Mesenchymal stem cell (in vitro differentiated cells and primary cell): ENCODE measurements around the gene GJC2.
A peak's percentile ranks its signal among the peaks of the same experiment; 100 is the strongest.

Experiments used
- DNase-seq: peaks from one replicate; pipeline ENCODE4 v3.0.0-alpha.2; 2013
- H2AFZ ChIP-seq: one replicate; pipeline ENCODE4 v1.6.1; 2013; ENCODE audit warnings: low read depth, mild to moderate bottlenecking, control low read depth, inconsistent platforms, low read length, moderate library complexity
- H2AK5ac ChIP-seq: 2 replicates; pipeline ENCODE4 v1.6.1; 2013; ENCODE audit warnings: low read length, moderate library complexity, mild to moderate bottlenecking, inconsistent platforms; ENCODE audit not compliant: severe bottlenecking
- H2BK120ac ChIP-seq: one replicate; pipeline ENCODE4 v1.6.1; 2013; ENCODE audit warnings: low read depth, mild to moderate bottlenecking, inconsistent platforms, low read length, moderate library complexity
- H2BK12ac ChIP-seq, 2 experiments: one replicate each; pipeline ENCODE4 v1.6.1; 2013; ENCODE audit warnings: inconsistent platforms in 2 of 2, low read length in 2 of 2, mild to moderate bottlenecking in 2 of 2, moderate library complexity in 2 of 2, control low read depth in 1 of 2
- H2BK15ac ChIP-seq: one replicate; pipeline ENCODE4 v1.6.1; 2013; ENCODE audit warnings: mild to moderate bottlenecking, low read depth, inconsistent platforms; ENCODE audit not compliant: poor library complexity, severe bottlenecking
- H2BK5ac ChIP-seq: 2 replicates; pipeline ENCODE4 v1.6.1; 2013; ENCODE audit warnings: low read depth, mild to moderate bottlenecking, low read length, control low read depth, inconsistent platforms; ENCODE audit not compliant: poor library complexity, severe bottlenecking
- H3K14ac ChIP-seq, 2 experiments: one replicate each; pipeline ENCODE4 v1.6.1; 2013; ENCODE audit warnings: inconsistent platforms in 2 of 2, low read length in 2 of 2, control low read depth in 1 of 2, mild to moderate bottlenecking in 1 of 2, moderate library complexity in 1 of 2
- H3K18ac ChIP-seq, 2 experiments: one replicate each; pipeline ENCODE4 v1.6.1; 2013; ENCODE audit warnings: inconsistent platforms in 2 of 2, low read length in 2 of 2, control low read depth in 1 of 2, low read depth in 1 of 2, mild to moderate bottlenecking in 1 of 2
- H3K23ac ChIP-seq, 2 experiments: one replicate each; pipeline ENCODE4 v1.6.1; 2013; ENCODE audit warnings: inconsistent platforms in 2 of 2, low read length in 2 of 2, mild to moderate bottlenecking in 2 of 2, moderate library complexity in 2 of 2, control low read depth in 1 of 2
- H3K27ac ChIP-seq: 2 replicates; pipeline ENCODE4 v1.5.1; 2013; ENCODE audit warnings: mild to moderate bottlenecking, moderate library complexity, low read length, control low read depth, inconsistent platforms; ENCODE audit not compliant: poor library complexity, severe bottlenecking
- H3K27me3 ChIP-seq, 2 experiments: 2 replicates each; pipeline versions ENCODE4 v1.6.1 to v1.7.0; 2013; ENCODE audit warnings: low read length in 2 of 2, mild to moderate bottlenecking in 2 of 2, moderate library complexity in 2 of 2, control low read depth in 1 of 2, inconsistent platforms in 1 of 2; ENCODE audit not compliant: control insufficient read depth in 1 of 2, insufficient read depth in 1 of 2
- H3K36me3 ChIP-seq, 2 experiments: 2 replicates each; pipeline versions ENCODE4 v1.6.1 to v1.7.0; 2013; ENCODE audit warnings: low read length in 2 of 2, control low read depth in 1 of 2, inconsistent platforms in 1 of 2, low read depth in 1 of 2, mild to moderate bottlenecking in 1 of 2; ENCODE audit not compliant: insufficient read depth in 2 of 2, control insufficient read depth in 1 of 2
- H3K4ac ChIP-seq, 2 experiments: one replicate each; pipeline ENCODE4 v1.6.1; 2013; ENCODE audit warnings: inconsistent platforms in 2 of 2, low read length in 2 of 2, mild to moderate bottlenecking in 2 of 2, moderate library complexity in 2 of 2, control low read depth in 1 of 2, low read depth in 1 of 2
- H3K4me1 ChIP-seq: 2 replicates; pipeline ENCODE4 v1.6.1; 2013; ENCODE audit warnings: low read depth, low read length, control low read depth; ENCODE audit not compliant: control insufficient read depth, insufficient read depth
- H3K4me2 ChIP-seq: 2 replicates; pipeline ENCODE4 v1.6.1; 2013; ENCODE audit warnings: low read length, mild to moderate bottlenecking, inconsistent platforms; ENCODE audit not compliant: poor library complexity, severe bottlenecking
- H3K4me3 ChIP-seq, 2 experiments: 2 replicates each; pipeline versions ENCODE4 v1.5.1 to v1.7.0; 2013; ENCODE audit warnings: low read length in 2 of 2, mild to moderate bottlenecking in 2 of 2, control low read depth in 1 of 2, low read depth in 1 of 2; ENCODE audit not compliant: insufficient read depth in 1 of 2
- H3K79me1 ChIP-seq: replicated peaks from 2 replicates; pipeline ENCODE4 v1.6.1; 2013; ENCODE audit warnings: mild to moderate bottlenecking, control low read depth, low read length, inconsistent platforms; ENCODE audit not compliant: poor library complexity, severe bottlenecking
- H3K9ac ChIP-seq: 2 replicates; pipeline ENCODE4 v1.7.0; 2013; ENCODE audit warnings: mild to moderate bottlenecking, low read length, moderate library complexity
- H3K9me3 ChIP-seq: 2 replicates; pipeline ENCODE4 v1.7.0; 2013; ENCODE audit warnings: mild to moderate bottlenecking, low read length; ENCODE audit not compliant: control insufficient read depth
- H4K8ac ChIP-seq: one replicate; pipeline ENCODE4 v1.6.1; 2013; ENCODE audit warnings: inconsistent platforms, mild to moderate bottlenecking, low read length, moderate library complexity
- H4K91ac ChIP-seq: one replicate; pipeline ENCODE4 v1.6.1; 2013; ENCODE audit warnings: mild to moderate bottlenecking, low read length, inconsistent platforms
- WGBS: methylation state at CpG from one replicate; pipeline ENCODE4 v1.1.7; 2013; ENCODE audit warnings: mixed read lengths; 5-methylcytosine and 5-hydroxymethylcytosine counted together

Gene GJC2

DNA sequence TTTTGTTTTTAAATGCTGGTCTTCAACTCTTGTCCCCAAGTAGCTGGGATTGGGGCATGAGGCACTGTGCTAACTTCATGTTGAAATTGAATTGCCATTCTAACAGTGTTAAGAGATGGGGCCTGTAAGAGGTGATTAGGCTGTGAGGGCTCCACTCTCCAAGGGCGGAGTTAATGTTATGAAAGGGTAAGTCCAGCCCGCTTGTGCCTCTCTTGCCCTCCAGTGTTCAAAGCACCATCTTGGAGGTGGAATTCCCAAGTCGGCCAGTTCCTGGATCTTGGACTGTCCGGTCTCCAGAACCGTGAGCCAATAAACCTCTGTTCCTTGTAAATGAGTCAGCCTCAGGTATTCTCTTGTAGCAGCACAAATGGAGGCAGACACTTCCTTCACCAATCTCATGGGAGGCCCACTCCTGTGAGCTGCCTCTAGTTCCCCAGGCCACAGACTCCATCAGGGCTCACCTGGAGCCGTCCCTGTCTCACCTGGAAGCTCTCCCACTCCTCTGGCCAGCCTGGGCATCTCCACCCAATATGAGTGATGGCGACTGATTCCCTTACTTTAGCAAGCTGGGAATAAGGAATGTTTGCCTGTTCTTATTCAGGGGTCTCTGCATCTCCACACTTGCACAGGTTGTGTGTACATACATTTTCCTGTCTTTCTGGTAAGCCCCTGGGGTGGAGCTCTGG is 31.4 kb downstream of the GJC2 start:
- Histone ChIP-seq H3K4me3 (no peak overlapping the region), H3K9me3 (no peaks in the 10 kb centered on the region), H3K4me1 (no peaks in the 10 kb centered on the region), H2AFZ (no peak overlapping the region), H3K18ac (no peak overlapping the region), H2BK12ac (peak overlapping the region in 1 of 2 experiments; percentile 47), H3K14ac (no peak overlapping the region), H3K36me3 (peaks cover 0 to 27% of the 10 kb centered on the region in 2 experiments), H3K79me1 (peaks cover 17% of the 10 kb centered on the region), H3K4me2 (no peak overlapping the region), H3K27me3 (no peaks in the 10 kb centered on the region), H3K23ac (no peak overlapping the region), H3K9ac (no peak overlapping the region), H4K91ac (no peak overlapping the region), H3K27ac (no peak overlapping the region), H2BK120ac (no peak overlapping the region), H3K4ac (no peak overlapping the region), H4K8ac (no peak overlapping the region), H2AK5ac (no peak overlapping the region), H2BK15ac (no peak overlapping the region), H2BK5ac (no peak overlapping the region)
- DNase-seq: no peak
- WGBS: 95% methylated on average over 7 of the region's 7 CpGs

- Histone ChIP-seq H3K4me2 (no peak overlapping the region), H3K27ac (no peak overlapping the region), H2BK15ac (no peak overlapping the region), H2AFZ (no peak overlapping the region), H2BK12ac (no peak overlapping the region), H3K36me3 (peaks cover 0 to 22% of the 10 kb centered on the region in 2 experiments), H3K9me3 (no peaks in the 10 kb centered on the region), H2BK5ac (no peak overlapping the region), H3K14ac (no peak overlapping the region), H3K4me1 (no peaks in the 10 kb centered on the region), H4K91ac (no peak overlapping the region), H3K18ac (no peak overlapping the region), H3K27me3 (no peaks in the 10 kb centered on the region), H3K23ac (no peak overlapping the region), H3K4me3 (no peak overlapping the region), H3K4ac (no peak overlapping the region), H3K9ac (no peak overlapping the region), H2BK120ac (no peak overlapping the region), H2AK5ac (no peak overlapping the region), H3K79me1 (peaks cover 13% of the 10 kb centered on the region), H4K8ac (no peak overlapping the region)
- DNase-seq: no peak
- 90% methylated on average over 9 of the region's 9 CpGs for WGBS
These were observed 31.9 kb downstream of the GJC2 start for GRCh38 chr1:228181645-228182034.

DNA sequence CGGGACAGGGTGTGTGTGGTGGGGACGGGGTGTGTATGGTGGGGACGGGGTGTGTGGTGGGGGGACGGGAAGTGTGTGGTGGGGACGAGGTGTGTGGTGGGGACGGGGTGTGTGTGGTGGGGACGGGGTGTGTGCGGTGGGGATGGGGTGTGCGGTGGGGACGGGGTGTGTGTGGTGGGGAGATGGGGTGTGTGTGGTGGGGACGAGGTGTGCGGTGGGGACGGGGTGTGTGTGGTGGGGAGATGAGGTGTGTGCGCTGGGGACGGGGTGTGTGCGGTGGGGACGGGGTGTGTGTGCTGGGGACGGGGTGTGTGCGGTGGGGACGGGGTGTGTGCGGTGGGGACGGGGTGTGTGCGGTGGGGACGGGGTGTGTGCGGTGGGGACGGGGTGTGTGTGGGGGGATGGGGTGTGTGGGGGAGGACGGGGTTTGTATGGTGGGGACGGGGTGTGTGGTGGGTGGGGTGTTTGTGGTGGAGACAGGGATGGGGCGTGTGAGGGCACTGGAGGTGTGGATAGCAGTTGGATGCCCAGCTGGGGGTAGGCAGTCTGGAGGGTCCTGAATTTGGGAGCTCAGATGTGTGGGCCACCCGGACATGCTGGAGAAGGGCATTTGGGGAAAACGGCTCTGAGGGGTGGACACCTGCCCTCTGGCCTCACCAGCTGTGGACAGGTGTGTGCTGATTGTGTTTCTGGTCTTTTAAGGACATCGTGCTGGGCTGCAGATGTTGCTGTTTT is 32.7 kb downstream of the GJC2 start:
- H3K27me3 ChIP-seq: no peaks in the 10 kb centered on the region
- DNase-seq: no peak
- no peaks in the 10 kb centered on the region for H3K4me1 ChIP-seq
- no peak overlapping the region for H2BK120ac ChIP-seq
- no peak overlapping the region for H3K4me2 ChIP-seq
- no peak overlapping the region for H4K8ac ChIP-seq
- no peak overlapping the region for H3K27ac ChIP-seq
- no peak overlapping the region for H2BK5ac ChIP-seq
- no peak overlapping the region for H2AK5ac ChIP-seq
- H3K9ac ChIP-seq: no peak overlapping the region
- no peak overlapping the region for H3K14ac ChIP-seq
- H2BK15ac ChIP-seq: no peak overlapping the region
- H3K4ac ChIP-seq: no peak overlapping the region
- no peak overlapping the region for H3K4me3 ChIP-seq
- H4K91ac ChIP-seq: no peak overlapping the region
- H3K36me3 ChIP-seq: peaks cover 0 to 18% of the 10 kb centered on the region in 2 experiments
- H3K9me3 ChIP-seq: no peaks in the 10 kb centered on the region
- 96% methylated on average over 21 of the region's 32 CpGs for WGBS
- no peak overlapping the region for H3K23ac ChIP-seq
- H3K18ac ChIP-seq: no peak overlapping the region
- H2BK12ac ChIP-seq: no peak overlapping the region
- H2AFZ ChIP-seq: no peak overlapping the region
- H3K79me1 ChIP-seq: peaks cover 10% of the 10 kb centered on the region

- H3K36me3 ChIP-seq: peaks cover 0 to 12% of the 10 kb centered on the region in 2 experiments
- H2AFZ ChIP-seq: no peak overlapping the region
- H3K23ac ChIP-seq: peak overlapping the region in 1 of 2 experiments; percentile 89
- H2BK120ac ChIP-seq: no peak overlapping the region
- no peak overlapping the region for H3K4me2 ChIP-seq
- H3K4me3 ChIP-seq: no peak overlapping the region
- H3K4me1 ChIP-seq: no peaks in the 10 kb centered on the region
- no peak overlapping the region for H3K14ac ChIP-seq
- H3K9ac ChIP-seq: no peak overlapping the region
- no peak overlapping the region for H4K91ac ChIP-seq
- no peak for DNase-seq
- WGBS: 81% methylated on average over 7 of the region's 7 CpGs
- no peak overlapping the region for H3K27ac ChIP-seq
- no peak overlapping the region for H2BK5ac ChIP-seq
- no peak overlapping the region for H3K4ac ChIP-seq
- H2BK12ac ChIP-seq: no peak overlapping the region
- no peaks in the 10 kb centered on the region for H3K27me3 ChIP-seq
- H3K79me1 ChIP-seq: peaks cover 10% of the 10 kb centered on the region
- no peak overlapping the region for H3K18ac ChIP-seq
- peaks cover 8% of the 10 kb centered on the region for H3K9me3 ChIP-seq
- no peak overlapping the region for H4K8ac ChIP-seq
- no peak overlapping the region for H2AK5ac ChIP-seq
- no peak overlapping the region for H2BK15ac ChIP-seq
These were observed 34.4 kb downstream of the GJC2 start for GRCh38 chr1:228184152-228184551.
